Hepatocyte (in vitro differentiated cells): ENCODE results near the gene TRIOBP. TPM values are rescaled to one million over a fixed set of nuclear protein-coding genes. Genes with fewer than 3 reads are reported as not detected.

Experiments used
- DNase-seq: peaks from one replicate; pipeline ENCODE4 v3.0.0-alpha.2; 2016; ENCODE audit warnings: low spot score
- H2AFZ ChIP-seq: fragments of 200-600 bp; sonication (generic); 2 replicates; pipeline ENCODE4 v1.6.0; 2016; ENCODE audit warnings: antibody characterized with exemption, mild to moderate bottlenecking
- H3K27ac ChIP-seq: fragments of 200-600 bp; sonication (generic); 2 replicates; pipeline ENCODE4 v1.5.1; 2016; ENCODE audit warnings: mild to moderate bottlenecking
- H3K27me3 ChIP-seq: fragments of 200-600 bp; sonication (generic); 2 replicates; pipeline ENCODE4 v1.6.1; 2016
- H3K36me3 ChIP-seq: fragments of 200-600 bp; sonication (generic); replicated peaks from 2 replicates; pipeline ENCODE4 v1.5.1; 2016; ENCODE audit warnings: low read depth; ENCODE audit not compliant: insufficient read depth
- H3K4me1 ChIP-seq: fragments of 200-600 bp; sonication (generic); 2 replicates; pipeline ENCODE4 v1.5.1; 2016; ENCODE audit warnings: mild to moderate bottlenecking, moderate library complexity; ENCODE audit not compliant: insufficient read depth
- H3K4me2 ChIP-seq: fragments of 200-600 bp; sonication (generic); 2 replicates; pipeline ENCODE4 v1.6.0; 2016
- H3K4me3 ChIP-seq: fragments of 200-600 bp; sonication (generic); 2 replicates; pipeline ENCODE4 v1.5.1; 2016; ENCODE audit warnings: mild to moderate bottlenecking
- H3K79me2 ChIP-seq: fragments of 200-600 bp; sonication (generic); 2 replicates; pipeline ENCODE4 v1.6.0; 2017; ENCODE audit warnings: mild to moderate bottlenecking
- H3K9me2 ChIP-seq: fragments of 200-600 bp; sonication (generic); replicated peaks from 2 replicates; pipeline ENCODE4 v1.6.0; 2017; ENCODE audit warnings: mild to moderate bottlenecking; ENCODE audit not compliant: insufficient read depth
- H3K9me3 ChIP-seq: fragments of 200-600 bp; sonication (generic); 2 replicates; pipeline ENCODE4 v1.5.1; 2016; ENCODE audit warnings: low read depth, mild to moderate bottlenecking
- H4K20me1 ChIP-seq: fragments of 200-600 bp; sonication (generic); 2 replicates; pipeline ENCODE4 v1.6.0; 2016; ENCODE audit warnings: mild to moderate bottlenecking; ENCODE audit not compliant: insufficient read depth, poor library complexity, severe bottlenecking
- CTCF ChIP-seq: fragments of 200-600 bp; sonication (generic); IDR thresholded peaks from 2 replicates; pipeline ENCODE4 v1.5.1; 2016; ENCODE audit warnings: antibody characterized with exemption, mild to moderate bottlenecking; ENCODE audit not compliant: poor library complexity
- EZH2 ChIP-seq: fragments of 200-600 bp; sonication (generic); IDR thresholded peaks from 2 replicates; pipeline ENCODE4 v1.6.1; 2016; ENCODE audit warnings: antibody characterized with exemption, mild to moderate bottlenecking, borderline replicate concordance
- EZH2phosphoT487 ChIP-seq: fragments of 200-600 bp; sonication (generic); IDR thresholded peaks from one replicate; pipeline ENCODE4 v1.6.1; 2018; ENCODE audit warnings: antibody characterized with exemption, mild to moderate bottlenecking, low read depth, moderate library complexity; ENCODE audit not compliant: unreplicated experiment, severe bottlenecking
- WGBS: methylation state at CpG from one replicate; pipeline ENCODE4 v1.1.6; 2016; ENCODE audit warnings: low lambda C conversion rate; ENCODE audit errors: missing lambda C conversion rate; 5-methylcytosine and 5-hydroxymethylcytosine counted together
- polyA plus RNA-seq: library from polyadenylated mRNA; unstranded; fragments of >200 nt; fragmentation: Nextera tagmentation; extraction: Ambion mirVana; gene quantifications from 2 replicates; pipeline ENCODE4 v1.2.1, GENCODE V29; 2016
- total RNA-seq: library from RNA; depleted of rRNA; stranded (reverse); fragments of >200 nt; gene quantifications from 2 replicates; pipeline ENCODE4 v1.2.3, GENCODE V29; 2014

Gene TRIOBP
- total and polyA plus RNA-seq, 2 experiments from 2014 or later: 57.2 to 96.1 TPM

GRCh38 chr22:37681556-37682049 lies 15.2 kb upstream of the TRIOBP start:
- peak; percentile 89 for DNase-seq
- no peak for TF ChIP-seq EZH2
- no peak for TF ChIP-seq EZH2phosphoT487
- peak; percentile 84 for TF ChIP-seq CTCF
- Histone ChIP-seq H3K79me2 (peaks cover 2% of the 10 kb centered on the region), H3K27ac (peak overlapping the region; percentile 33), H2AFZ (no peak overlapping the region), H4K20me1 (peaks cover 12% of the 10 kb centered on the region), H3K4me2 (no peak overlapping the region), H3K9me2 (no peaks in the 10 kb centered on the region), H3K36me3 (no peaks in the 10 kb centered on the region), H3K27me3 (no peaks in the 10 kb centered on the region), H3K4me3 (no peak overlapping the region), H3K9me3 (no peaks in the 10 kb centered on the region), H3K4me1 (peaks cover 4% of the 10 kb centered on the region)
- 27% methylated on average over 6 of the region's 6 CpGs for WGBS

GRCh38 chr22:37684803-37685615 lies 11.8 kb upstream of the TRIOBP start:
- no peak for DNase-seq
- H4K20me1 ChIP-seq: no peaks in the 10 kb centered on the region
- no peak for TF ChIP-seq EZH2
- no peak for TF ChIP-seq CTCF
- TF ChIP-seq EZH2phosphoT487: no peak
- H3K27me3 ChIP-seq: no peaks in the 10 kb centered on the region
- no peak overlapping the region for H3K4me3 ChIP-seq
- H3K36me3 ChIP-seq: no peaks in the 10 kb centered on the region
- H3K27ac ChIP-seq: peak overlapping the region; percentile 91
- H3K79me2 ChIP-seq: peaks cover 15% of the 10 kb centered on the region
- WGBS: 76% methylated on average over 16 of the region's 16 CpGs
- H2AFZ ChIP-seq: no peak overlapping the region
- H3K4me2 ChIP-seq: peak overlapping the region; percentile 23
- H3K9me3 ChIP-seq: no peaks in the 10 kb centered on the region
- no peaks in the 10 kb centered on the region for H3K9me2 ChIP-seq
- peaks cover 4% of the 10 kb centered on the region for H3K4me1 ChIP-seq

DNA sequence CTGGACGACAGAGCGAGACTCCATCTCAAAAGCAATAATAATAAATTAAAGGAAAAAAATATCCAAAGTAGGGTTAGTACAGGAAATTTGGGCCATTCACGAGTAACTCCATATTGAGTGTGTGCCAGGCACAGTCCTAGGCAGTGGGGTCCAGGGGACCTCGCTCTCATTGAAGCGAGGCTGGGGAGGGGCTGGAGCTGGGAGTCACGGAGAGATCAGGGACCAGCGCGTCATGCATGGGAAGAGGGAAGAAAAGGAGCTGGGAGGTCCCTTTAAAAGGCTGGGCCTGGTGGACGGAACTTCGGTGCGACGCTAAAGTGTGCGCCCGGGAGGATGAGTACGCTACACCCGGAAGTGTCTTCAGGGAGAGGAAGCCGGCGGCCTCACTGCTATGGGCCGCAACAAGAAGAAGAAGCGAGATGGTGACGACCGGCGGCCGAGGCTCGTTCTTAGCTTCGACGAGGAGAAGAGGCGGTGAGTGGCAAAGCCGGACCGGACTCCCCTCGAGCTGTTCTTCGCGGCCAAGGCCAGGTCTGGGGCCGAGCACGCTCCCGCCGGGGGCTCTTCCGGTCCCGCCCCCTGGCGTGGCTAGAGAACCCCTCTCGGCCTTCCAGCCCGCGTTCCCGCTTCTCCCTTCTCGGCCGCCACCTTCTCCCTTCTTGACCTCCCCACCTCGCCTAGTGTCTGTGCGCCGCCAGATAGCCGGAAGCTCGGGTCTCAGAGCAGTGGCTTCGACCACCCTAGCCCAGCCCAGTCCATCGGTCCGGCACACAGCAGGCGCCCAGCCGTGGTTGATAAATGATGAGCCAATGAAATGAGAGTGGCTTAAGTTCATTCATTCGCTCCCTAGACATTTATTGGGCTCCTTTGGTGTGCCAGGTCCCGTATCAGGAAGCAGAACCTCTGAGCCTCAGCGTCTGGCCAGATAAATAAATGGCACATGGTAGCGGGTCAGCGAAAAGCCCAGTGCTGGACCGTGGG lies 10.6 kb upstream of the TRIOBP start, which contains the start of gene NOL12:
Gene NOL12 (plus strand): TSS at position 342 of the 981 bp plus-strand sequence. CDS start 50 bp downstream, at position 392.
- Histone ChIP-seq H3K27me3 (no peaks in the 10 kb centered on the region), H3K27ac (peak within 1 kb of the TSS; percentile 91), H3K79me2 (peaks cover 15% of the 10 kb centered on the region), H3K9me2 (no peaks in the 10 kb centered on the region), H3K9me3 (no peaks in the 10 kb centered on the region), H2AFZ (peak within 1 kb of the TSS; percentile 83), H3K4me3 (peak within 1 kb of the TSS; percentile 91), H4K20me1 (no peaks in the 10 kb centered on the region), H3K36me3 (no peaks in the 10 kb centered on the region), H3K4me1 (peaks cover 4% of the 10 kb centered on the region), H3K4me2 (peak within 1 kb of the TSS; percentile 95)
- TF ChIP-seq EZH2phosphoT487 (no peak), CTCF (no peak), EZH2 (no peak)
- WGBS: 5% methylated on average over 62 of the region's 62 CpGs
- DNase-seq: peak; percentile 92
